Breast epithelium (tissue), 3 donors: ENCODE measurements around the gene BID.

Experiments
- POLR2A ChIP-seq: fragments of 450-650 bp; IDR thresholded peaks from one replicate; pipeline ENCODE4 v1.6.1; 2016; ENCODE audit warnings: antibody characterized with exemption, mild to moderate bottlenecking, moderate library complexity
- TF ChIP-seq, protein P1 (sequence below), 3 donors: fragments of 450-650 bp; IDR thresholded peaks; one replicate each; pipeline ENCODE4 v1.5.1; 2016 to 2017; ENCODE audit warnings: antibody characterized with exemption in 3 of 3, mild to moderate bottlenecking in 3 of 3, moderate library complexity in 3 of 3

DNA sequence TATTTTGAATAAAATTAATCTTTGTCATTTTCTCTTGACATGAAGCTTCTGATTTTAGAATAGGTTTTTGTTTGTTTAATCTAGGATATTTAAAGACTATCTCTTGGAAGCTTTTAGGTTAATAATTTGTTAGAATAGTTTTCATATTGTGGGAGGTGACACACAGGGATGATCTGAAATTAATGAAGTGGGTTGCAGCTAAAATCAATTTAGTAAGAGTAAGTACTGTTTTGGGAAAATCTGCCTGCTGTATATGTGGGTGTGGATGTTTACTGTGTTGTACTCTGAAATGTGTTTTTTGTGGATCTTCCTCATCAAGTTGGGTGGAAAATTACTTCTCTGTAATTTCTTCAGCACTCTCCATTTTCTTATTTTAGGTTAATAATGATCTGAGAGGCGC is 67.3 kb downstream of the BID start:
- TF ChIP-seq, protein P1, sequence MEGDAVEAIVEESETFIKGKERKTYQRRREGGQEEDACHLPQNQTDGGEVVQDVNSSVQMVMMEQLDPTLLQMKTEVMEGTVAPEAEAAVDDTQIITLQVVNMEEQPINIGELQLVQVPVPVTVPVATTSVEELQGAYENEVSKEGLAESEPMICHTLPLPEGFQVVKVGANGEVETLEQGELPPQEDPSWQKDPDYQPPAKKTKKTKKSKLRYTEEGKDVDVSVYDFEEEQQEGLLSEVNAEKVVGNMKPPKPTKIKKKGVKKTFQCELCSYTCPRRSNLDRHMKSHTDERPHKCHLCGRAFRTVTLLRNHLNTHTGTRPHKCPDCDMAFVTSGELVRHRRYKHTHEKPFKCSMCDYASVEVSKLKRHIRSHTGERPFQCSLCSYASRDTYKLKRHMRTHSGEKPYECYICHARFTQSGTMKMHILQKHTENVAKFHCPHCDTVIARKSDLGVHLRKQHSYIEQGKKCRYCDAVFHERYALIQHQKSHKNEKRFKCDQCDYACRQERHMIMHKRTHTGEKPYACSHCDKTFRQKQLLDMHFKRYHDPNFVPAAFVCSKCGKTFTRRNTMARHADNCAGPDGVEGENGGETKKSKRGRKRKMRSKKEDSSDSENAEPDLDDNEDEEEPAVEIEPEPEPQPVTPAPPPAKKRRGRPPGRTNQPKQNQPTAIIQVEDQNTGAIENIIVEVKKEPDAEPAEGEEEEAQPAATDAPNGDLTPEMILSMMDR (IDR thresholded peaks at IDR 0.05) = no peak
- TF ChIP-seq POLR2A = no peak
